ENCODE results near the gene PPP1R14C. TPM values are rescaled to one million over a fixed set of nuclear protein-coding genes. Genes with fewer than 3 reads are reported as not detected.

The PPP1R14C gene
- polyA plus RNA-seq, 1 donor (not counting 4 experiments of a cell fraction or from before 2014, with no cell fraction given) = 50.6 TPM

- DNase-seq (ENCODE audit: low read depth, low spot score) = no peak
- Histone ChIP-seq H3K4me2 (ENCODE audit: control insufficient read depth, extremely low read depth, insufficient read depth, low read depth, low read length) (no peak overlapping the region), H3K27me3 (ENCODE audit: control insufficient read depth, extremely low read depth, insufficient read depth, low read length) (no peaks in the 10 kb centered on the region), H3K9me1 (ENCODE audit: control insufficient read depth, extremely low read depth, insufficient read depth, low read length) (no peaks in the 10 kb centered on the region), H3K27ac (ENCODE audit: control insufficient read depth, insufficient read depth, low read length) (no peak overlapping the region), H3K4me1 (ENCODE audit: control insufficient read depth, extremely low read depth, insufficient read depth, low read length) (peaks cover 6% of the 10 kb centered on the region), H3K36me3 (ENCODE audit: control insufficient read depth in 2 of 2, extremely low read depth in 1 of 2, insufficient read depth in 2 of 2, low read length in 2 of 2) (no peaks in the 10 kb centered on the region), H3K79me2 (ENCODE audit: control insufficient read depth, insufficient read depth, low read length) (no peaks in the 10 kb centered on the region), H3K9ac (ENCODE audit: control insufficient read depth, extremely low read depth, insufficient read depth, low read length) (no peak overlapping the region), H2AFZ (ENCODE audit: control insufficient read depth, low read length) (no peak overlapping the region), H3K9me3 (ENCODE audit: control insufficient read depth, low read depth, low read length) (no peaks in the 10 kb centered on the region), H4K20me1 (ENCODE audit: control insufficient read depth, extremely low read depth, insufficient read depth, low read length) (no peaks in the 10 kb centered on the region), H3K4me3 (ENCODE audit: control insufficient read depth in 2 of 3, extremely low read depth in 1 of 3, insufficient read depth in 2 of 3, low read depth in 1 of 3, low read length in 3 of 3) (no peak overlapping the region)
- FAIRE-seq = no peak
- dilution Hi-C loops (cut with MboI; ENCODE audit: extremely low pct_ligation_motif_present, low sequenced_read_pairs) = no loop called here
- TF ChIP-seq, protein P1, sequence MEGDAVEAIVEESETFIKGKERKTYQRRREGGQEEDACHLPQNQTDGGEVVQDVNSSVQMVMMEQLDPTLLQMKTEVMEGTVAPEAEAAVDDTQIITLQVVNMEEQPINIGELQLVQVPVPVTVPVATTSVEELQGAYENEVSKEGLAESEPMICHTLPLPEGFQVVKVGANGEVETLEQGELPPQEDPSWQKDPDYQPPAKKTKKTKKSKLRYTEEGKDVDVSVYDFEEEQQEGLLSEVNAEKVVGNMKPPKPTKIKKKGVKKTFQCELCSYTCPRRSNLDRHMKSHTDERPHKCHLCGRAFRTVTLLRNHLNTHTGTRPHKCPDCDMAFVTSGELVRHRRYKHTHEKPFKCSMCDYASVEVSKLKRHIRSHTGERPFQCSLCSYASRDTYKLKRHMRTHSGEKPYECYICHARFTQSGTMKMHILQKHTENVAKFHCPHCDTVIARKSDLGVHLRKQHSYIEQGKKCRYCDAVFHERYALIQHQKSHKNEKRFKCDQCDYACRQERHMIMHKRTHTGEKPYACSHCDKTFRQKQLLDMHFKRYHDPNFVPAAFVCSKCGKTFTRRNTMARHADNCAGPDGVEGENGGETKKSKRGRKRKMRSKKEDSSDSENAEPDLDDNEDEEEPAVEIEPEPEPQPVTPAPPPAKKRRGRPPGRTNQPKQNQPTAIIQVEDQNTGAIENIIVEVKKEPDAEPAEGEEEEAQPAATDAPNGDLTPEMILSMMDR (optimal IDR thresholded peaks at IDR 0.05 in 1 of 3, IDR thresholded peaks at IDR 0.05 in 1 of 3, conservative IDR thresholded peaks at IDR 0.05 in 1 of 3; ENCODE audit: extremely low read depth in 1 of 3, insufficient read depth in 2 of 3, low read length in 3 of 3) = no peak
- no peak for TF ChIP-seq EZH2 (IDR thresholded peaks at IDR 0.05; ENCODE audit: low read length)
These were observed 27.1 kb upstream of the PPP1R14C start for GRCh38 chr6:150115769-150116168.

GRCh38 chr6:150116200-150116800 is 26.5 kb upstream of the PPP1R14C start:
- no peaks in the 10 kb centered on the region for H3K36me3 ChIP-seq (ENCODE audit: control insufficient read depth in 2 of 2, extremely low read depth in 1 of 2, insufficient read depth in 2 of 2, low read length in 2 of 2)
- no peaks in the 10 kb centered on the region for H3K27me3 ChIP-seq (ENCODE audit: control insufficient read depth, extremely low read depth, insufficient read depth, low read length)
- no peak for FAIRE-seq
- H3K9ac ChIP-seq (ENCODE audit: control insufficient read depth, extremely low read depth, insufficient read depth, low read length) = no peak overlapping the region
- no peak for TF ChIP-seq EZH2 (IDR thresholded peaks at IDR 0.05; ENCODE audit: low read length)
- TF ChIP-seq, protein P1 (optimal IDR thresholded peaks at IDR 0.05 in 1 of 3, IDR thresholded peaks at IDR 0.05 in 1 of 3, conservative IDR thresholded peaks at IDR 0.05 in 1 of 3; ENCODE audit: extremely low read depth in 1 of 3, insufficient read depth in 2 of 3, low read length in 3 of 3) = no peak
- DNase-seq (ENCODE audit: low read depth, low spot score) = no peak
- H3K4me3 ChIP-seq (ENCODE audit: control insufficient read depth in 2 of 3, extremely low read depth in 1 of 3, insufficient read depth in 2 of 3, low read depth in 1 of 3, low read length in 3 of 3) = no peak overlapping the region
- no peaks in the 10 kb centered on the region for H3K9me3 ChIP-seq (ENCODE audit: control insufficient read depth, low read depth, low read length)
- H3K4me1 ChIP-seq (ENCODE audit: control insufficient read depth, extremely low read depth, insufficient read depth, low read length) = peaks cover 6% of the 10 kb centered on the region
- H3K9me1 ChIP-seq (ENCODE audit: control insufficient read depth, extremely low read depth, insufficient read depth, low read length) = no peaks in the 10 kb centered on the region
- peak overlapping the region; percentile 66 for H2AFZ ChIP-seq (ENCODE audit: control insufficient read depth, low read length)
- H3K79me2 ChIP-seq (ENCODE audit: control insufficient read depth, insufficient read depth, low read length) = no peaks in the 10 kb centered on the region
- H3K27ac ChIP-seq (ENCODE audit: control insufficient read depth, insufficient read depth, low read length) = no peak overlapping the region
- no peaks in the 10 kb centered on the region for H4K20me1 ChIP-seq (ENCODE audit: control insufficient read depth, extremely low read depth, insufficient read depth, low read length)
- peak overlapping the region; percentile 22 for H3K4me2 ChIP-seq (ENCODE audit: control insufficient read depth, extremely low read depth, insufficient read depth, low read depth, low read length)
- dilution Hi-C loops (cut with MboI; ENCODE audit: extremely low pct_ligation_motif_present, low sequenced_read_pairs) = no loop called here

Measured in keratinocyte (primary cell).